OCI-LY1 (cell line): ENCODE results near the gene TUBB1.
A peak's percentile ranks its signal among the peaks of the same experiment; 100 is the strongest.

Experiments
- H2AFZ ChIP-seq: fragments of 200-600 bp; sonication (generic), shearing (Covaris generic); 2 replicates; pipeline ENCODE4 v1.6.0; 2014; ENCODE audit warnings: antibody characterized with exemption, mild to moderate bottlenecking, low read length
- H3F3A ChIP-seq: fragments of 200-600 bp; sonication (generic), shearing (Covaris generic); 2 replicates; pipeline ENCODE4 v1.6.0; 2014; ENCODE audit warnings: mild to moderate bottlenecking, antibody characterized with exemption, low read length, moderate library complexity; ENCODE audit not compliant: insufficient read depth
- H3K27ac ChIP-seq: fragments of 200-600 bp; sonication (generic); 2 replicates; pipeline ENCODE4 v1.5.1; 2014; ENCODE audit warnings: low read length, mixed run types, mild to moderate bottlenecking, low read depth; ENCODE audit not compliant: poor library complexity, severe bottlenecking
- H3K27me3 ChIP-seq: fragments of 200-600 bp; sonication (generic); 2 replicates; pipeline ENCODE4 v1.6.0; 2014; ENCODE audit warnings: antibody characterized with exemption, mild to moderate bottlenecking, low read length, moderate library complexity; ENCODE audit not compliant: insufficient read depth
- H3K36me3 ChIP-seq: fragments of 200-600 bp; sonication (generic); 2 replicates; pipeline ENCODE4 v1.6.1; 2014; ENCODE audit warnings: mild to moderate bottlenecking, antibody characterized with exemption, low read length, moderate library complexity, mixed read lengths; ENCODE audit not compliant: insufficient read depth
- H3K4me1 ChIP-seq: fragments of 200-600 bp; sonication (generic); 2 replicates; pipeline ENCODE4 v1.5.1; 2014; ENCODE audit warnings: mild to moderate bottlenecking, low read length, moderate library complexity; ENCODE audit not compliant: insufficient read depth, severe bottlenecking
- H3K4me2 ChIP-seq: fragments of 200-600 bp; sonication (generic), shearing (Covaris generic); 2 replicates; pipeline ENCODE4 v1.6.1; 2014; ENCODE audit warnings: low read length
- H3K4me3 ChIP-seq: fragments of 200-600 bp; sonication (generic); 2 replicates; pipeline ENCODE4 v1.5.1; 2014; ENCODE audit warnings: low read length, low read depth, mild to moderate bottlenecking, mixed read lengths; ENCODE audit not compliant: poor library complexity, severe bottlenecking
- H3K79me2 ChIP-seq: fragments of 200-600 bp; shearing (Covaris generic); 2 replicates; pipeline ENCODE4 v1.6.1; 2016; ENCODE audit warnings: mixed run types, low read length, mixed read lengths; ENCODE audit not compliant: insufficient read depth
- H3K9ac ChIP-seq: fragments of 200-600 bp; sonication (generic), shearing (Covaris generic); 2 replicates; pipeline ENCODE4 v1.6.1; 2014; ENCODE audit warnings: mild to moderate bottlenecking, low read length, mixed read lengths
- H3K9me2 ChIP-seq: fragments of 200-600 bp; sonication (generic), shearing (Covaris generic); 2 replicates; pipeline ENCODE4 v1.6.1; 2014; ENCODE audit warnings: low read depth, mild to moderate bottlenecking, low read length, mixed read lengths
- H3K9me3 ChIP-seq: fragments of 200-600 bp; shearing (Covaris generic); 2 replicates; pipeline ENCODE4 v1.6.1; 2014; ENCODE audit warnings: low read length, mixed read lengths
- H4K20me1 ChIP-seq: fragments of 200-600 bp; sonication (generic), shearing (Covaris generic); 2 replicates; pipeline ENCODE4 v1.6.0; 2016; ENCODE audit warnings: mild to moderate bottlenecking, low read length; ENCODE audit not compliant: insufficient read depth
- EZH2 ChIP-seq: fragments of 200-600 bp; sonication (generic), shearing (Covaris generic); IDR thresholded peaks from 2 replicates; pipeline ENCODE4 v1.8.0; 2017; ENCODE audit warnings: borderline replicate concordance, mixed run types, mild to moderate bottlenecking, antibody characterized with exemption, low read length, moderate library complexity, mixed read lengths
- TF ChIP-seq, protein P1 (sequence below): fragments of 200-600 bp; sonication (generic), shearing (Covaris generic); IDR thresholded peaks from 2 replicates; pipeline ENCODE4 v1.5.1; 2017; ENCODE audit warnings: mild to moderate bottlenecking, antibody characterized with exemption, low read length, moderate library complexity, mixed read lengths

TUBB1 gene

DNA sequence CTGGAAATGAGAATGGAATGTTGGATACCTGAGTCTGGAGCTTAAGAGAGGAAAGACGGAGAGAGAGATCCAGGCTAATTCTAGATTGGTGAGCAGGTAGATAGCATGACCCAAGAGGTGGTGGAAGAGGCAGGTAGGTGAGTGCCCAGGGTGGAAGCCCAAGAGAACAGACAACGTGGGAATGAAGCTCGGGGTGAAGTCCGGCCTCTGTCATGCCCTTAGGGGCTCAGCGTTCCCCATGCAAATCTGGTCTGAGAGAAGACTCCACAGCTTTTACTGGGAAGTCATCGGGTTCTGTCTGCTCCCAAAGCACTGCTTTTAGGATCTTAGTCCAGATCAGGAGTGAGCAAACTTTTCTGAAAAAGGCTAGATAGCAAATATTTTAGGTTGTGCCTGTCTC lies 34.5 kb upstream of the TUBB1 start:
- Histone ChIP-seq H2AFZ (no peak overlapping the region), H3K79me2 (peaks cover 45% of the 10 kb centered on the region), H4K20me1 (no peaks in the 10 kb centered on the region), H3K4me2 (peak overlapping the region; percentile 75; the same call in 1 of the 2 replicates), H3K27me3 (no peaks in the 10 kb centered on the region), H3K9me3 (no peaks in the 10 kb centered on the region), H3K4me1 (peaks cover 36% of the 10 kb centered on the region), H3K4me3 (peak overlapping the region; percentile 47), H3F3A (no peaks in the 10 kb centered on the region), H3K27ac (peak overlapping the region; percentile 64), H3K9ac (no peak overlapping the region; the same call in 1 of the 2 replicates), H3K36me3 (peaks cover 44% of the 10 kb centered on the region), H3K9me2 (no peaks in the 10 kb centered on the region)
- no peak for TF ChIP-seq EZH2
- TF ChIP-seq, protein P1, sequence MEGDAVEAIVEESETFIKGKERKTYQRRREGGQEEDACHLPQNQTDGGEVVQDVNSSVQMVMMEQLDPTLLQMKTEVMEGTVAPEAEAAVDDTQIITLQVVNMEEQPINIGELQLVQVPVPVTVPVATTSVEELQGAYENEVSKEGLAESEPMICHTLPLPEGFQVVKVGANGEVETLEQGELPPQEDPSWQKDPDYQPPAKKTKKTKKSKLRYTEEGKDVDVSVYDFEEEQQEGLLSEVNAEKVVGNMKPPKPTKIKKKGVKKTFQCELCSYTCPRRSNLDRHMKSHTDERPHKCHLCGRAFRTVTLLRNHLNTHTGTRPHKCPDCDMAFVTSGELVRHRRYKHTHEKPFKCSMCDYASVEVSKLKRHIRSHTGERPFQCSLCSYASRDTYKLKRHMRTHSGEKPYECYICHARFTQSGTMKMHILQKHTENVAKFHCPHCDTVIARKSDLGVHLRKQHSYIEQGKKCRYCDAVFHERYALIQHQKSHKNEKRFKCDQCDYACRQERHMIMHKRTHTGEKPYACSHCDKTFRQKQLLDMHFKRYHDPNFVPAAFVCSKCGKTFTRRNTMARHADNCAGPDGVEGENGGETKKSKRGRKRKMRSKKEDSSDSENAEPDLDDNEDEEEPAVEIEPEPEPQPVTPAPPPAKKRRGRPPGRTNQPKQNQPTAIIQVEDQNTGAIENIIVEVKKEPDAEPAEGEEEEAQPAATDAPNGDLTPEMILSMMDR: no peak

GRCh38 chr20:58985656-58986055 lies 33.6 kb upstream of the TUBB1 start:
- Histone ChIP-seq H3K79me2 (peaks cover 45% of the 10 kb centered on the region), H3K4me3 (no peak overlapping the region), H2AFZ (no peak overlapping the region), H3K27ac (no peak overlapping the region), H3K9ac (no peak overlapping the region), H3K9me2 (no peaks in the 10 kb centered on the region), H3K36me3 (peaks cover 53% of the 10 kb centered on the region), H3K4me2 (no peak overlapping the region), H4K20me1 (no peaks in the 10 kb centered on the region), H3K4me1 (peaks cover 32% of the 10 kb centered on the region), H3F3A (no peaks in the 10 kb centered on the region), H3K27me3 (no peaks in the 10 kb centered on the region), H3K9me3 (no peaks in the 10 kb centered on the region)
- no peak for TF ChIP-seq EZH2
- TF ChIP-seq, protein P1: no peak

- Histone ChIP-seq H3K4me3 (no peak overlapping the region), H3K27ac (no peak overlapping the region), H3K9me3 (no peaks in the 10 kb centered on the region), H3K79me2 (peaks cover 45% of the 10 kb centered on the region), H3K4me2 (no peak overlapping the region), H3F3A (no peaks in the 10 kb centered on the region), H3K36me3 (peaks cover 60% of the 10 kb centered on the region), H3K9me2 (no peaks in the 10 kb centered on the region), H3K4me1 (peaks cover 30% of the 10 kb centered on the region), H2AFZ (no peak overlapping the region), H4K20me1 (no peaks in the 10 kb centered on the region), H3K9ac (no peak overlapping the region), H3K27me3 (no peaks in the 10 kb centered on the region)
- TF ChIP-seq, protein P1: no peak
Measured at GRCh38 chr20:58986286-58986967, 32.8 kb upstream of the TUBB1 start.
